Measurements from ENCODE around the gene SRF. TPM values are rescaled to one million over a fixed set of nuclear protein-coding genes. Genes with fewer than 3 reads are reported as not detected.

SRF gene
- polyA plus RNA-seq, 3 donors: 29.5 to 32.8 (median 30.6) TPM

DNA sequence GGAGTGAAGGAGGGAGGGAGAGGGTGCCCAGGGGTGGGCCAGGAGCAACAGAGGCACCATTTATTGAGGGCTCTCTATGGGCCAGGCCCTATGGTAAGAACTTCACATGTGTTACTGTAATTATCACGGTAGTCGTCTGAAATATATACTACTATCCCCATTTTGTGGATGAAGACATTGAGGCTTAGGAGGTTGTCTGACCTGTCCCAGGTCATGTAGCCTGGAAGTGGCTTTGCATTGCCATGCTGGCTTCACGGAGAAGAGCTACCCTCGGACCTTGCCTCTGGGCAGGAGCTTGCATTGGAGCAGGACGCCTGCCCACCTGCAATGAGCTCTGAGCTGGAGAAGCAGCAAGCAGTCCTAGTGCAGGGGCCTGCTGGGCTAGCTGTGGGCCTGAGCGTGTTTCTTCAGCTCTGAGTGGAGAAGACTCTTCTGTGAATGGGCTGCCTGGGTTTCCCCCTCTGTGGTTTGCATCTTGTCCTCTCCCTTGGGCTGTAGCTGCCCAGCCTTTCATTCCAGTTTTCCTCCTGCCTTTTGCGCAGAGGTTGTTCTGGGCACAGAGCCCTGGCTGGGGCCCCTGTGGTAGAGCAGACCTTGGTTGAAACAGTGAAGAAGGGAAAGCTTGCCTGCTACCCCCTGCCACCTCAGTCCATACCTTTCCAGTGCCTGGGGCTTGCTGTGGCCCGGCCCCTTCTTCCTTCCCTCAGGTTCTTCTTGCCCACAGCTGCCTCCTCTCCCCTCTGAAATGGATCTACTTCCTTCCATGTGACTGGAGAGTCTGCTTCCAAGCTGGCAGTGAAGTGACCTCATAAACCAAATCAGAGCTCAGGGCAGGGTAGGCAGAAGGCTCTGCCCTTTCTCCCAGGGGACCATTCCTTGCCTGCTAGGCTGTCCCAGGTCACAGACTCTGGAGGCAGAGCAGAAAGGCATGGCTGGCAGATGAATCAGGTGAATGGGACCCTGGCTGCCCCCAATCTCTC is 24.1 kb upstream of the SRF start:
- DNase-seq (ENCODE audit: low read depth in 3 of 3, low spot score in 2 of 3): no peak

DNA sequence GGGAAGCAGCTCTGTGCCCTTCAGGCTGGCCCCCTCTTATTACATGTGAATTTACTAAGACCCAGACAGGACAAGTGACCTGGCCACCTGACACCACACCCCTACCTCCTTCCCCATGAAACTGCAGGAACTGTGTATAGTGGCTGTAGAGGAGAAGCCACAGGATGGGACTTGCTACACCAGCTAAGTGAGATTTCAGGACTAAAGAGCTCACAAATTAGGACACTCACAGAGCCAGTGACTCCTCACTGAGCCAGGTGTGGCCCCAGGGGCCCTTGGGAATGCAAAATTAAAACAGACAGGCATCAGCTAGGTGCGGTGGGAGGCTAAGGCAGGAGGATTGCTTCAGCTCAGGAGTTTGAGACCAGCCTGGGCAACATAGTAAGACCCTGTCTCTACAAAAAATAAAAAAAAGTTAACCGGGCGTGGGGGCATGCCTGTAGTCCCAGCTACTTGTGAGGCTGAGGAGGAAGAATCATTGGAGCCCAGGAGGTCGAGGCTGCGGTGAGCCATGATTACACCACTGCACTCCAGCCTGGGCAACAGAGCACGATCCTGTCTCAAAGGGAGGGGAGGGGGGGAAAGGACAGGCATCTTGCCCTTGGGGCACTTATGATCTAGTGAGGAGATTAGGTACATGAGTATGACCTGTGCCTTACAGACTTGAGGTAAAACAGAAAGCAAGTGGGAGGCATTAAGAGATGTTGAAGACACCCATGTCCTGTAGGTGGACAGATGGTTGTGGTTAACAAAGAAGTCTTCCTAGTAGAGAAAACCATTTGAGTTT is 23.2 kb upstream of the SRF start:
- no peak for DNase-seq (ENCODE audit: low read depth in 3 of 3, low spot score in 2 of 3)

GRCh38 chr6:43149265-43149664 is 21.8 kb upstream of the SRF start:
- DNase-seq (ENCODE audit: low read depth in 3 of 3, low spot score in 2 of 3): no peak

DNA sequence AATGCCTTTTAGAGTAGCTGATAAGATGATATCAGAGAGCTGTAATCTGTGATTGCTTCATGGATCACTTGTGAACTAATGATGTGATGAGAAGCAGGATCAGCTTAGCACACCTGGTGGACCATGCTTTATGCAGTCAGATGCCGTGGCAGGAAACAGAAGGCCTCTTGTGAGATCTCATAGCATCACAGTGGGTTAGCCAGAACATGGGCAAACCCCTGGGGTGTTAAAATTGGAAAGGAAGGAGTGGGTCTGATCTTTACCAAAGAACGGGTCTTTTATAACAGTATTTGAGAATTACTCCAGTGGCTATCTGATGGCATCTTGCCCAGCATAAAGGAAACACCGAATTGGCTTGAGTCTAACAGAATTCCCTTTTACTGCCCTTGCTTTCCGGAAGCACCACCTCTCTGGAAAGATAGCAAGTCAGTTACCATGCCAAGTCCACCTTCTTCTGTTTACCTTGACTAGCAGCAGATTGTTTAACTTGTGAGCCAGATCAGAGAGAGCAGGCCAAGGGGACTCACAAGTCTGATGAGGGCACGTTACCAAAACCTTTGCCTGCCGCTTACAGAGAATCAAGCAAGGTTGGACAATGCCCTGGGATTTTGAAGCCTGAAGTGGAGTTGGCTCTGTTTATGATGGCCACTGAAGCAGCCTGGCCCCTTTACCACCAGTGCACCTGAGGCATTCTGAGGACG is 20.9 kb upstream of the SRF start:
- no peak for DNase-seq (ENCODE audit: low read depth in 3 of 3, low spot score in 2 of 3)

GRCh38 chr6:43159599-43159998 is 11.5 kb upstream of the SRF start:
- no peak for DNase-seq (ENCODE audit: low read depth in 3 of 3, low spot score in 2 of 3)

DNA sequence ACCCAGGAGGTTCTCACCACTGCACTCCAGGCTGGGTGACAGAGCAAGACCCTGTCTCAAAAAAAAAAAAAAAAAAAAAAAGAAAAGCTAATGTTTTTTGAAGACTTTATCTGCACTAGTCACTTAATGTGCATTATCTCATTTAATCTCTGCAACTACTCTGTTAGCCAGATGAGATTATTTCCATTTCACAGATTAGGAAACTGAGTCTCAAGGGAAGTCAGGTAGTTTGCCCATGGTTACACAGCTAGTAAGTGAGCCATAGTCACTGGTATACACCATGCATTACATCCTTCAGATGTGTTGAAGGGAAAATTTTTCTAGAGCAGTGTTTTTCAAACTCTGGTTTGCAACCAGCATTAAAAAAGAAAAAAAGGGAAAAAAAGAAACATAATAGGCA is 7.2 kb upstream of the SRF start:
- DNase-seq (ENCODE audit: low read depth in 3 of 3, low spot score in 2 of 3): no peak

DNA sequence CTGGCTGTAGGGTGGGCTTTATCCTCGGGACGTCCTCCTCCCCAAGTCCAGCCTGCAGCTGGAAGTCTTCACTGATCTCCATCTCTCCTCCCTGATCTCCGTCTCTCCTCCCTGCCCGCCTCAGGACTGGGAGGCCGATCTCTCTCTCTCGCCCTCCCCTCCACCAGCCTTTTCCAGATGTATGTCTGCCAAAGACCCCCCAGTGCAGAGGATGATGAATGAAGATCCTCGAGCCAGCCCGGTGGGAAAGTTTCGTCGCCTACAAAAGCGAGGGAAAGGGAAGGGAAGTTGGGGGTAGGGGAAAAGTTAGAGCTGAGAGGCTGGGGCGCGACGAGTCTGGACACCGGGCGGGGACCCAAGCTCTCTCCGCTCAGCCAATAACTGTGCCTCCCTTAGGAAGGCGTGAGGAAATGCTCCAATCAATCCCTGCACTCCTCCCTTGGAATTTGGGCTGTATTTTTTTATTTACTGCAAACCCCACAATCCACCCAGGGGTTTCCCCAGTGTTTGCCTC is 595 bp upstream of the SRF start:
- DNase-seq (ENCODE audit: low read depth in 3 of 3, low spot score in 2 of 3): no peak

GRCh38 chr6:43171707-43172103 is 636 bp downstream of the SRF start:
- DNase-seq (ENCODE audit: low read depth in 3 of 3, low spot score in 2 of 3): no peak

- no peak for DNase-seq (ENCODE audit: low read depth in 3 of 3, low spot score in 2 of 3)
Measured at GRCh38 chr6:43172104-43173007, 1.3 kb downstream of the SRF start.

GRCh38 chr6:43173591-43174262 is 2.7 kb downstream of the SRF start:
- DNase-seq (ENCODE audit: low read depth in 3 of 3, low spot score in 2 of 3): no peak

- DNase-seq (ENCODE audit: low read depth in 3 of 3, low spot score in 2 of 3): peak; percentile 96 to 97 (median 97)
Measured at GRCh38 chr6:43174263-43175112, 3.4 kb downstream of the SRF start.

DNA sequence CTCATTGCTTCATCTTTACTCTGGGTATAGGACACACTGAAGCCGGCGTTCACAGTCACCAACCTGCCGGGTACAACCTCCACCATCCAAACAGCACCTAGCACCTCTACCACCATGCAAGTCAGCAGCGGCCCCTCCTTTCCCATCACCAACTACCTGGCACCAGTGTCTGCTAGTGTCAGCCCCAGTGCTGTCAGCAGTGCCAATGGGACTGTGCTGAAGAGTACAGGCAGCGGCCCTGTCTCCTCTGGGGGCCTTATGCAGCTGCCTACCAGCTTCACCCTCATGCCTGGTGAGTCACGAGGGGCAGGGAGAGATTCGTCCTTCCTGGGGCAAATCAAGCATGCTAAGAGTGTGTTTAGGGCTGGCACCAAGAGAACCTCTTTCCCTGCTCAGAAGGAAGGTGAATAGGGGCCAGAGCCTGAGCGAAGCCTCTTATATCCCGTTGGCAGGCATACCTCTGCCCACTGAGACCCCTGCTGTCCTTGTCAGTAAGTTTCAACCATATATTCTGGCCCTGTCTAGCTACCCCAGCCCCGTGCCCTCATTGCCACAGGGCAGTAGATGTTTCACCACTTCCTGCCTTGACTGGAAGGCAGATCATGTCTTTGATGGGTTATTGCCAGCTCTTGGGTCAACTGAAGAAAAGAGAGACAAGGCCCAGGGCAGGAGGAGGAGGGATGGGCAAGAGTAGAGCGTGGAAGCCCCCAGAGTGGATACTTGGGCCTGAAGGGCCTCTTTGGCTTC is 4.8 kb downstream of the SRF start:
- no peak for DNase-seq (ENCODE audit: low read depth in 3 of 3, low spot score in 2 of 3)

GRCh38 chr6:43176423-43176786 is 5.3 kb downstream of the SRF start:
- no peak for DNase-seq (ENCODE audit: low read depth in 3 of 3, low spot score in 2 of 3)

GRCh38 chr6:43178150-43178549 is 7.1 kb downstream of the SRF start:
- DNase-seq (ENCODE audit: low read depth in 3 of 3, low spot score in 2 of 3): no peak

- DNase-seq (ENCODE audit: low read depth in 3 of 3, low spot score in 2 of 3): no peak
Measured at GRCh38 chr6:43178951-43179830, 8.1 kb downstream of the SRF start.

DNA sequence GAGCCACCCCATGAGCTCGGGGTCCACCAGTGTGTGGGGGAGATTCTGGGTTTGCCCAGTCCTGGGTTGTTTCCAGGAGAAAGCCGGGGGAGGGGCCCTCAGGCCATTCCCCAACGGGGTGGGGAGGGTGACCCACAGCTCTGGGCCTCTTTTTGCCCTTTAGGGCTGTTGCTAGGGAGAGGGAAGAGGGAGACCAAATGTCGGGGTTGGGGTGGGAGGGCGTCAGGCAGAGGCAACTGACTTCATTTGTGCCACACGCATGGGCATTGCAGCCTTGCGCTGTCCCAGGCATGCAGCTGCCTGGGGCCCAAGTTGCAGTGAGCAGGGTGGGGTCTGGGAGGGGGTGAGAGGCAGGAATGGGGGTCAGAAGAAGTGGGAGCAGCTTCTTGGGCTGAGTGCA is 9.0 kb downstream of the SRF start:
- DNase-seq (ENCODE audit: low read depth in 3 of 3, low spot score in 2 of 3): no peak

- no peak for DNase-seq (ENCODE audit: low read depth in 3 of 3, low spot score in 2 of 3)
Measured at GRCh38 chr6:43180985-43181384, 9.9 kb downstream of the SRF start.
